H1 (cell line): ENCODE measurements around the gene SLC52A3. TPM values are rescaled to one million over a fixed set of nuclear protein-coding genes. Genes with fewer than 3 reads are reported as not detected.

ENCODE experiments used
- CTCF ChIA-PET: fragments of 300-600 bp; sonication (Branson Sonifier 250); formaldehyde crosslinking; loops from one replicate; lab custom pipeline; 2021; ENCODE audit not compliant: partially characterized antibody; lab: Charles Lee
- POLR2A ChIA-PET: fragments of 300-600 bp; sonication (Branson Sonifier 250); formaldehyde crosslinking; loops from one replicate; lab custom pipeline; 2021; ENCODE audit warnings: inconsistent platforms; ENCODE audit not compliant: partially characterized antibody; lab: Charles Lee
- DNase-seq, 2 experiments: peaks; one replicate each; pipeline versions ENCODE4 v3.0.0 to v3.0.0-alpha.2; 2010 to 2022; ENCODE audit warnings: low spot score in 2 of 2, low read depth in 1 of 2, mixed read lengths in 1 of 2
- FAIRE-seq: peaks from 2 replicates; lab custom pipeline; 2011; peaks lifted over from hg19 to GRCh38; lab: Jason Lieb, UNC
- H2AFZ ChIP-seq: 2 replicates; pipeline ENCODE4 v1.8.1; 2012; ENCODE audit warnings: low read length, inconsistent platforms
- H2AK5ac ChIP-seq: 2 replicates; pipeline ENCODE4 v1.6.1; 2013; ENCODE audit warnings: low read depth, low read length
- H2BK120ac ChIP-seq: replicated peaks from 2 replicates; pipeline ENCODE3; 2013; ENCODE audit warnings: low read depth, low read length, inconsistent platforms
- H2BK12ac ChIP-seq: 2 replicates; pipeline ENCODE4 v1.6.1; 2013; ENCODE audit warnings: low read depth, low read length
- H2BK15ac ChIP-seq: 2 replicates; pipeline ENCODE4 v1.6.1; 2013; ENCODE audit warnings: low read length
- H2BK20ac ChIP-seq: 2 replicates; pipeline ENCODE4 v1.6.1; 2013; ENCODE audit warnings: low read length
- H2BK5ac ChIP-seq: 2 replicates; pipeline ENCODE4 v1.6.1; 2013; ENCODE audit warnings: low read depth, low read length
- H3K14ac ChIP-seq: 2 replicates; pipeline ENCODE4 v1.6.1; 2013; ENCODE audit warnings: inconsistent platforms; ENCODE audit not compliant: insufficient read length
- H3K18ac ChIP-seq: 2 replicates; pipeline ENCODE4 v1.6.1; 2013; ENCODE audit warnings: low read length; ENCODE audit errors: extremely low read depth
- H3K23ac ChIP-seq: 2 replicates; pipeline ENCODE4 v1.6.1; 2013; ENCODE audit warnings: inconsistent platforms; ENCODE audit not compliant: insufficient read length
- H3K23me2 ChIP-seq: 2 replicates; pipeline ENCODE4 v1.6.1; 2013; ENCODE audit warnings: low read depth, low read length
- H3K27ac ChIP-seq: 2 replicates; pipeline ENCODE4 v1.6.1; 2011; ENCODE audit warnings: low read depth, low read length, inconsistent platforms
- H3K27me3 ChIP-seq, 4 experiments: replicated peaks in 1 of 4; 1 replicate in 1 of 4; 2 replicates in 3 of 4; pipeline versions ENCODE4 v1.6.1 to v1.8.1; 2011 to 2013; ENCODE audit warnings: low read length in 3 of 4, mild to moderate bottlenecking in 3 of 4, inconsistent platforms in 2 of 4, mixed read lengths in 2 of 4, moderate library complexity in 1 of 4; ENCODE audit not compliant: control insufficient read depth in 3 of 4, insufficient read depth in 3 of 4; ENCODE audit errors: extremely low read depth in 1 of 4
- H3K36me3 ChIP-seq, 4 experiments: 2 replicates each; pipeline versions ENCODE4 v1.6.1 to v1.8.1; 2011 to 2013; ENCODE audit warnings: mild to moderate bottlenecking in 4 of 4, low read length in 3 of 4, moderate library complexity in 2 of 4, control low read depth in 1 of 4, inconsistent platforms in 1 of 4; ENCODE audit not compliant: insufficient read depth in 4 of 4, control insufficient read depth in 2 of 4
- H3K4ac ChIP-seq: replicated peaks from 2 replicates; pipeline ENCODE3; 2013; ENCODE audit warnings: low read length, low read depth, mixed read lengths, inconsistent platforms; ENCODE audit not compliant: insufficient read length
- H3K4me1 ChIP-seq, 4 experiments: replicated peaks in 1 of 4; 1 replicate in 1 of 4; 2 replicates in 3 of 4; pipeline versions ENCODE4 v1.6.1 to v1.8.1; 2011 to 2013; ENCODE audit warnings: low read length in 3 of 4, inconsistent platforms in 2 of 4, mixed read lengths in 1 of 4; ENCODE audit not compliant: insufficient read depth in 4 of 4, control insufficient read depth in 3 of 4
- H3K4me2 ChIP-seq, 2 experiments: 2 replicates each; pipeline versions ENCODE4 v1.6.1 to v1.8.1; 2011 to 2013; ENCODE audit warnings: low read depth in 2 of 2, low read length in 2 of 2, control low read depth in 1 of 2, inconsistent platforms in 1 of 2, mild to moderate bottlenecking in 1 of 2; ENCODE audit not compliant: insufficient read depth in 1 of 2
- H3K4me3 ChIP-seq, 4 experiments: fragments of 200-600, 300-600 bp in 1 of 4; sonication (generic), shearing (Covaris generic), sonication (Bioruptor Twin) in 1 of 4; 2 replicates each; pipeline versions ENCODE4 v1.5.1 to v1.8.1; 2011 to 2016; ENCODE audit warnings: low read length in 4 of 4, low read depth in 3 of 4, control low read depth in 2 of 4, inconsistent platforms in 2 of 4, mild to moderate bottlenecking in 2 of 4, mixed read lengths in 1 of 4, moderate library complexity in 1 of 4; ENCODE audit not compliant: insufficient read depth in 2 of 4; ENCODE audit errors: extremely low read depth in 1 of 4
- H3K56ac ChIP-seq: replicated peaks from 2 replicates; pipeline ENCODE3; 2013; ENCODE audit warnings: low read depth, mild to moderate bottlenecking, mixed read lengths, low read length, inconsistent platforms; ENCODE audit not compliant: insufficient read length
- H3K79me1 ChIP-seq: 2 replicates; pipeline ENCODE4 v1.6.1; 2013; ENCODE audit warnings: low read depth, low read length, control low read depth
- H3K79me2 ChIP-seq, 2 experiments: 2 replicates each; pipeline versions ENCODE4 v1.6.1 to v1.8.1; 2012 to 2013; ENCODE audit warnings: low read length in 2 of 2, mild to moderate bottlenecking in 2 of 2, inconsistent platforms in 1 of 2; ENCODE audit not compliant: insufficient read depth in 2 of 2, control insufficient read depth in 1 of 2
- H3K9ac ChIP-seq, 4 experiments: replicated peaks in 1 of 4; 1 replicate in 1 of 4; 2 replicates in 3 of 4; pipeline versions ENCODE4 v1.6.1 to v1.8.1; 2011 to 2013; ENCODE audit warnings: low read depth in 3 of 4, low read length in 3 of 4, control low read depth in 2 of 4, mild to moderate bottlenecking in 2 of 4, moderate library complexity in 2 of 4, inconsistent platforms in 1 of 4; ENCODE audit errors: extremely low read depth in 1 of 4
- H3K9me3 ChIP-seq, 2 experiments: 2 replicates each; pipeline versions ENCODE4 v1.6.1 to v1.8.1; 2012 to 2013; ENCODE audit warnings: mild to moderate bottlenecking in 2 of 2, moderate library complexity in 2 of 2, control low read depth in 1 of 2, inconsistent platforms in 1 of 2, low read depth in 1 of 2, low read length in 1 of 2, mixed read lengths in 1 of 2; ENCODE audit not compliant: insufficient read depth in 2 of 2
- H4K20me1 ChIP-seq, 2 experiments: replicated peaks in 1 of 2; 2 replicates each; pipeline versions ENCODE3 to v1.8.1; 2011 to 2013; ENCODE audit warnings: inconsistent platforms in 2 of 2, low read length in 2 of 2, mild to moderate bottlenecking in 1 of 2; ENCODE audit not compliant: insufficient read depth in 2 of 2, control insufficient read depth in 1 of 2
- H4K5ac ChIP-seq: 2 replicates; pipeline ENCODE4 v1.6.1; 2013; ENCODE audit warnings: low read length, low read depth, mixed read lengths, inconsistent platforms; ENCODE audit not compliant: insufficient read length
- H4K8ac ChIP-seq: 2 replicates; pipeline ENCODE4 v1.8.0; 2013; ENCODE audit warnings: mild to moderate bottlenecking, moderate library complexity, low read length, inconsistent platforms; ENCODE audit not compliant: insufficient read depth; ENCODE audit errors: extremely low read depth
- H4K91ac ChIP-seq: replicated peaks from 2 replicates; pipeline ENCODE3; 2013; ENCODE audit warnings: low read length, mixed read lengths, inconsistent platforms; ENCODE audit not compliant: insufficient read length
- HDAC2 ChIP-seq, 2 experiments: fragments of 300-600 bp in 1 of 2; sonication (generic) in 1 of 2; IDR thresholded peaks; 2 replicates each; pipeline ENCODE4 v1.6.1; 2011 to 2012; ENCODE audit warnings: low read depth in 2 of 2, low read length in 2 of 2, mild to moderate bottlenecking in 2 of 2, moderate library complexity in 2 of 2, borderline replicate concordance in 1 of 2, inconsistent platforms in 1 of 2
- KDM1A ChIP-seq: fragments of 200-600, 300-600 bp; sonication (generic); IDR thresholded peaks from 2 replicates; pipeline ENCODE4 v1.7.1; 2016; ENCODE audit warnings: mild to moderate bottlenecking, low read length, borderline replicate concordance
- ZNF274 ChIP-seq: IDR thresholded peaks from 2 replicates; pipeline ENCODE4 v1.7.0; 2012; ENCODE audit warnings: low read length, borderline replicate concordance; ENCODE audit errors: extremely low read depth
- WGBS, 2 experiments: shearing (Covaris generic) in 1 of 2; methylation state at CpG; one replicate each; pipeline versions ENCODE4 v1.1.6 to v1.1.7; 2013 to 2015; ENCODE audit warnings: low lambda C conversion rate in 2 of 2, mixed read lengths in 2 of 2, inconsistent platforms in 1 of 2, low coverage in 1 of 2, missing lambda C conversion rate in 1 of 2; ENCODE audit not compliant: insufficient replicate concordance in 2 of 2, insufficient coverage in 1 of 2, insufficient read length in 1 of 2; ENCODE audit errors: extremely low coverage in 1 of 2, missing lambda C conversion rate in 1 of 2; 5-methylcytosine and 5-hydroxymethylcytosine counted together
- polyA plus RNA-seq, 7 experiments: library from polyadenylated mRNA; depleted of rRNA in 3 of 7; stranded (reverse) in 5 of 7; unstranded in 2 of 7; fragments of >200 nt in 5 of 7; fragments of 200-250 nt in 2 of 7; gene quantifications; 1 replicate in 5 of 7; 2 replicates in 1 of 7; 4 replicates in 1 of 7; pipeline versions ENCODE4 v1.2.1 to v1.2.3, GENCODE V29; 2011 to 2013; ENCODE audit warnings: missing spikeins in 2 of 7, mixed read lengths in 2 of 7
- total RNA-seq: library from RNA; stranded (reverse); fragmentation: NEBNext Ultra II Directional; extraction: Animal tissue kit (Norgen Biotek cat#: 25700); gene quantifications from 2 replicates; pipeline ENCODE4 v1.2.1, GENCODE V29; 2021

The SLC52A3 gene
- total and polyA plus RNA-seq, 2 of the 8 experiments (the other 6 are each of a cell fraction or from before 2014, with no cell fraction given) = 2.3 to 4.2 TPM

DNA sequence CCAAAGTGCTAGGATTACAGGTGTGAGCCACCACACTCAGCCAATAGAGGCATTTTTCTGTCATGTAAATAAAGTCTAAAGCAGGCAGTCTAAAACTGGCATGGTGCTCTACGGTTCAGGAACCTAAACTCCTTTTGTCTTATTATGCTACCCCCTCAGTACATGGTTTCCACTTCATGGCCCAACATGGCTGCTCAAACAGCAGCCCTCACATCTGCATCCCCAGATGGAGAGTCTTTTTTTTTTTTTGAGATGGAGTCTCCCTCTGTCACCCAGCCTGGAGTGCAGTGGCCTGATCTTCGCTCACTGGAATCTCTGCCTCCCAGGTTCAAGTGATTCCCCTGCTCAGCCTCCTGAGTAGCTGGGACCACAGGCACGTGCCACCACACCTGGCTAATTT is 38.3 kb downstream of the SLC52A3 start:
- peaks cover 0 to 12% (median 9%) of the 10 kb centered on the region in 4 experiments; a peak in 6 of 7 replicates for H3K27me3 ChIP-seq
- H3K23ac ChIP-seq = no peak overlapping the region
- H3K56ac ChIP-seq = no peak overlapping the region
- H2AK5ac ChIP-seq = no peak overlapping the region
- no peaks in the 10 kb centered on the region for H3K23me2 ChIP-seq
- H3K4me2 ChIP-seq = no peak overlapping the region
- no peaks in the 10 kb centered on the region for H3K79me2 ChIP-seq
- FAIRE-seq (no peak), DNase-seq (no peak)
- no peak overlapping the region for H2AFZ ChIP-seq
- H3K36me3 ChIP-seq = no peaks in the 10 kb centered on the region
- H3K14ac ChIP-seq = no peak overlapping the region
- WGBS, 2 experiments = 88% methylated on average over 3 of the region's 3 CpGs; no CpG with 5 or more reads in 1 of the 2 experiments
- H3K4me1 ChIP-seq = peaks cover 0 to 4% (median 2%) of the 10 kb centered on the region in 4 experiments; a peak in 4 of 7 replicates
- no peaks in the 10 kb centered on the region for H3K79me1 ChIP-seq
- no peak overlapping the region for H2BK5ac ChIP-seq
- no peak overlapping the region for H3K9ac ChIP-seq
- CTCF ChIA-PET = interaction anchor here (0.9 to 2.1 kb wide), 5 partner anchors 9 to 226 kb away, joined by 3 to 10 read pairs (median 8); no protein-coding TSS in a partner anchor
- H3K27ac ChIP-seq = no peak overlapping the region
- H4K20me1 ChIP-seq = peaks cover 0 to 3% of the 10 kb centered on the region in 2 experiments
- no peak overlapping the region for H2BK12ac ChIP-seq
- H4K8ac ChIP-seq = no peak overlapping the region
- H2BK20ac ChIP-seq = no peak overlapping the region
- no peak overlapping the region for H4K5ac ChIP-seq
- POLR2A ChIA-PET = interaction anchor here (1.5 kb wide), 1 partner anchor 9 kb away, joined by 3 read pairs; no protein-coding TSS in a partner anchor
- H2BK15ac ChIP-seq = no peak overlapping the region
- H3K18ac ChIP-seq = no peak overlapping the region
- H3K4me3 ChIP-seq = no peak overlapping the region
- no peak overlapping the region for H4K91ac ChIP-seq
- no peaks in the 10 kb centered on the region for H3K9me3 ChIP-seq
- H3K4ac ChIP-seq = no peak overlapping the region
- TF ChIP-seq ZNF274 = no peak
- 0 out of 4 replicates have a peak, but pooled peaks of 1 of the 2 experiments have one; percentile 32 for TF ChIP-seq HDAC2 (IDR thresholded peaks at IDR 0.05; ENCODE audit: borderline replicate concordance in 1 of 2, low read depth in 2 of 2, low read length in 2 of 2)
- TF ChIP-seq KDM1A = peak; percentile 58; the same call in 1 of the 2 replicates
- no peak overlapping the region for H2BK120ac ChIP-seq
